GM18861 (cell line): ENCODE results near the gene RASGRF2.

Experiments used
- ATAC-seq: cut with Tn5 transposase; IDR thresholded peaks from one replicate; pipeline ENCODE4 v1.9.1; 2021; ENCODE audit not compliant: unreplicated experiment

RASGRF2 gene

DNA sequence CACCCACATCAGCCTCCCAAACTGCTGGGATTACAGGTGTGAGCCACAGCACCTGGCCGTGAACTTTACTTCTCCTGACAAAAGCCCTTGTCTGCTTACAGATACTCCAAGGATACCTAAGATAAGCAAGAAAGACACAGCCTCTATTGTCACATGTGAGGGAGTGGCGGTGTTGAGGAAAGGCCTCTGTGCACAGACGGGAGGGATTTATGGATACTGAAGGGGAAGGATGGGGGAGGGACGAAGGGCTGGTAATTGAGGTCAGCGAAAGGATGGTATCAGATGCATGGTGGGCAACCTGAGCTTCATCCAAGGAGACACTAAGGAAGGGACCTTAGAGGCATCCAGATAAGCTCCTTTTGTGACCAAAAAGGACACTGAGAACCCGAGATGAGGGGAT, 206.3 kb downstream of the RASGRF2 start:
- ATAC-seq, result no peak

DNA sequence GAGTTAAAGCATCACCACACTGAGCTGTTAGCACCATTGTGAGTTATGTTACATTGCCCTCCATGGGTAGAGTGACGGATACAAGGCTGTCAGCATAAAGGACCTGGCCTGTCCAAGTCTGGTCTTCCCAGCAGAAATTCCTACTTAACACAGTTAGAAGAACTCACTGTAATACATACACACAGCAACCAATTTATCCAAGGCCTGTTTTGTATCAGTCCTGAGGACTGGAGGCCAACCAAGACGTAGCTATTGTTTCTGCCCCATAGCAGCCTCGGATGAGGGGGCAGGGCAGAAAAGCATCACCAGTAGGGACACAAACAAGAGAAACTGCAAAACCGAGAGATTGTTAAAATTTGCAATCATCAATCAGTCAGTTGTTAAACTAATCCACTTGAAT, 206.9 kb downstream of the RASGRF2 start:
- no peak for ATAC-seq

DNA sequence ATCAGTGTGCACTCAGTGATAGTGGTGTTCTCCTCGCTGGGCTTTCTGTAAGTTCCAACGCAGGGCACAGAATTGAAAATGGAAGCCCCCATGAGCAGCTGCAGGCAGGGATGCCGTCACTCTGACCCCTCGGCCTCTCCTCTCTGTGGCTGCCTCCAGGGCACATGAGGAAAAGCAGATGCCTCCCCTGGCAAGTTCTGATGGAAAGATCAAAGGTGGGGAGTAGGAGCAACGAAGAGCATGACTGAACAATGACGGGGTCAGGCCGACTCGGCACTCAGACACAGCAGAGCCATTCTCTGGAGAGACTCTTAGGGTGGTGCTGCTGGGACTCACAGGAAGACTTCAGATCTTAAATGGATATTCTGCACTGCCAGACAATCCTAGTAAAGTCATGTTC, 207.4 kb downstream of the RASGRF2 start:
- ATAC-seq, result no peak

DNA sequence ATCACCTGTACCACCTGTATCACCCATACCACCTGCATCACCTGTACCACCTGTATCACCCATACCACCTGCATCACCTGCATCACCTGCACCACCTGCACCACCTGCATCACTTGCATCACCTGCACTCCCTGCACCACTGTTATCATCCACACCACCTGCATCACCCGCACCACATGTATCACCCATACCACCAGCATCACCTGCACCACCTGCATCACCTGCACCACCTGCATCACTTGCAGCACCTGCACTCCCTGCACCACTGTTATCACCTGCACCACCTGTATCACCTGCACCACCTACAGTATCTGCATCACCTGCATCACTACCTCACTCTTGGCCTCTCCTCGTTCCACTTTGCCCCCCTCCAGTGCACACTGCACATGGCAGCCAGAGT, 209.8 kb downstream of the RASGRF2 start:
- no peak for ATAC-seq

DNA sequence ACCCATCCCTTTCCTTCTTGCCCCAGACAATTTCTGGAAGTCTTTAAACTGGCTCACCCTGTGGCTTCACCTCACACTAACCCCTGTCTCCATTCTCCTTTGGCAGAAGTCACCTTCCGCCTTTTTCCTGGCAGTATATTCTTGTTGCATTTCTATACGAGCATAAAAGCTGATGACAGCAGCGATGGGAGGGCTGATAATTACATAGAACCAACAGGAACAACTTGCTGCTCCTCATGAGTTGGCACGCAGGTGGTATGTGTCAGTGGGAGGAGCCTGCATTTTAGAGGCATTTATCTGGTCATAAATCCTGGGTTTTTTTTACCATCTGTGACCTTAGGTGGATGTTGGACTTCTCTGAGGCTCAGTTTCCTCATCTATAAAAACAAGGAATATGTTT, 211.6 kb downstream of the RASGRF2 start:
- ATAC-seq, result no peak

DNA sequence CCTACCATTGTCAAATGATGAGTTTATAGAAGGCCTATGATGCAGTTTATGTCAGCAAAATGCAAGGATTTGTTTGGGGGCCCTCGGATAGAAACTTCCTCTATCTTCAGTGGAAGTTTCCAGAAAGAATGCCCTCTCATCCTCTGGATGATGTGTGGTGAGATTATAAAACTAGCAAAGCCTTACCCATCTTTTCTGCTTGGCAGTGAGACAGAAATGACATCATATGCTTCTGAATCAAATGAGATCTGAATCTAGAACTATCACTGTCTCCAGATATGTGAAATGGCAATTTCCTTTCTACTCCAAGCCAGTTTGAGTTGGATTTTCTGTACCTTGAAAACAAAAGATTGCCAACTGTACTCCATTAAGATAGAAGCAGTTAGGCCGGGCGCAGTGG, 212.5 kb downstream of the RASGRF2 start:
- ATAC-seq, result no peak

DNA sequence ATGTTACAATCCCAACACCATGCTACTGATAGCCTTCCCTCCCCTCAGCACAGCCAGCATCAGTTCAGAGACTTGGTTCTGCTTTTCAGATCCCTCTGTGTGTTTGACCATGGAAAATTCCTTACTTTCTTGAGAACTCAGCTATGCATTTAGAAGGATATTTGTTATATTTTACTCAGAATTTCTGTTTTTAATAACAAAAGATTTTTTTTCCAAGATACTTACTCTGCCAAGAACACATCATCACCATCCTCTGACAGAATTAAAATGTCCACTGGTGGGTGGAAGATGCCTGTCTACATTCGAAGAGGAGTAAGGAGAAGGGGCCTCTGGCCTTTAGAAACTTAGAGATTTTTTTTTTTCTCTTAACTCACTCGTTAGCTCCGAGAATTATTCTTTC, 216.9 kb downstream of the RASGRF2 start:
- no peak for ATAC-seq

DNA sequence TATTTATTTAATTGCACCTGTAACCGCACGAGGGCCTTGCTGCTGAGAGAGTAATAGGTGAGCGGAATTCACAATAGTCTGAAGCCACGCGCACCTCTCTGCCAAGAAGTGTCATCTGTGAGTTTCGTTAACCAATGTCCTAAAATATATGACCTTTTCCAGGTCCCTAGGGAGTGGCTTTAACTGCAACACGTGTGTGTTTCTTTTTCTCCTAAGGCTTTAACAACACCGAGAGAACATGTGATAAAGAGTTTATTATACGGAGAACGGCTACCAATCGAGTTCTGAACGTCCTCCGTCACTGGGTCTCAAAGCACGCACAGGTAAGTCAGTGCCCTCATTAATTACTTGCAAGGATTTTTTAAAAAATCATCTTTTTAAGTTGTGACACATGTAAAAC, 219.8 kb downstream of the RASGRF2 start:
- ATAC-seq, result no peak

DNA sequence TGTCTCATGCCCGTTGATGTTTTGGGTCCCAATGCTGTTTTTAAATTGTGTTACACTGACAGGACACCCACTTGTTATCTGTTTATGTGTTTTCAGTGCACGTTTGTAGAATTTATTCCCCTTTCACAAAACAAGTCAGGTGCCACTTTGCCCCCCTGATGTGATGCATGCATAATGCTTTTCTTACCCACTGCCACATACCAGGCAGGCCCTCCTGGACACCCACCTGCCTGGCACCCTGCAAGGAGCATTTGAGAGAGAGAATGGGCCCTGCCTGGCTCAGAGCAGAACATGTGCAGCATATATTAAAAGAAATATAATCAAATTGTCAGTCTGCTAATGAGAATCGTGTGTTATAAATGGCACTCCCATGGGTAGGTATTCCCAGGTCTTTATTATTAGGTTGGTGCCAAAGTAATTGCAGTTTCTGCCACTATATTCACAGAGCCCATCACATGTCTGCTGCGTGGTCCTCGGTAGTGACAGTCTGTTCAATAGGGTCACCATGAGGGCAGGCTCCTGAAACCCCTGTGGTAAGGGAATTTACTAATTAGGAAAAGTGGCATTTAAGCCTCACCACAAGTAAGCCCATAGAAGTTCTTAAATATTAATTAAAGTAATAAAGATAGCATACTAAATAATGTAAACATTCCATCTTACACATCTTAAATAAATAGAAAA, 220.8 kb downstream of the RASGRF2 start:
- ATAC-seq, result no peak

DNA sequence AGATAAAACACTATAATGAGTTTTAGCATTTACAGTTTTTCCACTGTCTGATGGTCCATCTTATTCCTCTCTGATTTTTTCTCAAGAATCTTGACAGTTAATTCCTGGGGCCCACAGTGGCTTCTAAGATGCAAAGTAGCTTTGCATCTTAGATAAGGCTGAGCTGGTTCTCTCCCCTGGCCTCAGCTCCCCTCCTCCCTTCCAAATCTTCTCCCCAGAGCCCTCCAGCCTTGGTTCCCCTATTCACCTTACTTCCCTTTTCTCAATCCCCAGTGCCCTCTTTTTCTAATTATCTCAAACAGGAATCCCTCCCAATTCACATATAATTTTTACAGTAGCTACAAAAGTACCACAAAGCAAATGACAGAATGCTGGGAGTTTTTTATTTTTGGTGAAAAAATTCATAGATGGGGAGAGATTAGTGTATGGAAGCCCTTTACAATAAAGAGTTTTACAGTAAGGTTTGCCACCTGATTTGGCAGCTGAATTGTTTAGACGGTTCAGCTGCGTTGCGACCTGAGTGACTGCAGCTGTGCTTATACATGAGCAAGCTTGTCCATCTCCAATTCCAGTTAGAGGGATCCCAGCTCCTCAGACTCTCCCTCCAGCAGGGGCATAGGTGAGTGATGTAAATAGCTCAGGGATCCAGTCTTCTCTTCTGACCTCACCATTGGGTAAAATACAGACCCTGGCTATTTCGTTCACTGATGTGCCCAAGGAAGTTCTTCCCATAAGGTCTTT, 221.6 kb downstream of the RASGRF2 start:
- ATAC-seq, result no peak

DNA sequence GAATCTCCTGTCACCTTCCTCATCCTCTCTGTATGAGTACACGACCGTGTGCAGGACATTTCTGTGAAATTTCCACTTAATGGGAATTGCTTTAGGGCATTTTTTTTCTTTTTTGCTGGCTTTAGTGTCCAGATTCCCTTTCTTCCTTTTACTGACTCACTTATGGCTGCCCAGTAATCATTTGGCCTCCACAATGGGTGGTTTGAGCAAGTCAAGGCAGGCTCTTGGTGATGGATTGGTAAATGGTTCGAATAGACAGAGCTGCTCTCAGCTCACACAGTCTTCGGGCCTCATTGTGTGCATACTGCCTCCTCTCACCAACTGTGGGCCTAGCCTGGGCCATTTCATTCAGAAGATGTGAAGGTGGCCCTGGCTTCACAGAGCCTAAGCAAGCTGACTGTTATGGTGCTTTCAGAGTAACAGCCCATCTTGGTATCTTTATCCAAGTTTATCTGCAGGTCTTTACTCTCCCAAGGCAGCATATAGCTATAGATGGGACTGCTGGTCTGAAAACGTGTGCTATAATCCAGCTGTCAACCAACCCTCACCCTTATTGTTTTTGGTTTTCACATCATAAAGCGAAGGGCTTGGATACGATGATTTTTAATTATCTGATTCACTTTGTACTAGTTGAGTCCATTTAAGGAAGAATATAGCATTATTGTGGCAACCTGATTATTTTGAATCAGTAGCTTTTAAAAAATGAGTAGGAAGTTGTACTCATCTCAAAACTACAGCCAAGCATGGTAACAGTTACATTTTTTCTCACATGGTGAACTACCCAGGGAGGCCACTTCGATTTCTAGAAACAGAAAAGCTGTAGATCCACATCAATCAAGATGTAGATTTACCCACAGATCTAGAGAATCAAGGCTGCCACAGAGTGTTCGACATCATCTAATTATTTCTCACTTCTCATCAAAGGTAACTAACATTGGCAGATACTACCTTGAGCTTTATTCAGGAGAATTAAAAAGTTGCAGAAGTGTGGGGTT, 222.5 kb downstream of the RASGRF2 start:
- peak; percentile 45 for ATAC-seq

DNA sequence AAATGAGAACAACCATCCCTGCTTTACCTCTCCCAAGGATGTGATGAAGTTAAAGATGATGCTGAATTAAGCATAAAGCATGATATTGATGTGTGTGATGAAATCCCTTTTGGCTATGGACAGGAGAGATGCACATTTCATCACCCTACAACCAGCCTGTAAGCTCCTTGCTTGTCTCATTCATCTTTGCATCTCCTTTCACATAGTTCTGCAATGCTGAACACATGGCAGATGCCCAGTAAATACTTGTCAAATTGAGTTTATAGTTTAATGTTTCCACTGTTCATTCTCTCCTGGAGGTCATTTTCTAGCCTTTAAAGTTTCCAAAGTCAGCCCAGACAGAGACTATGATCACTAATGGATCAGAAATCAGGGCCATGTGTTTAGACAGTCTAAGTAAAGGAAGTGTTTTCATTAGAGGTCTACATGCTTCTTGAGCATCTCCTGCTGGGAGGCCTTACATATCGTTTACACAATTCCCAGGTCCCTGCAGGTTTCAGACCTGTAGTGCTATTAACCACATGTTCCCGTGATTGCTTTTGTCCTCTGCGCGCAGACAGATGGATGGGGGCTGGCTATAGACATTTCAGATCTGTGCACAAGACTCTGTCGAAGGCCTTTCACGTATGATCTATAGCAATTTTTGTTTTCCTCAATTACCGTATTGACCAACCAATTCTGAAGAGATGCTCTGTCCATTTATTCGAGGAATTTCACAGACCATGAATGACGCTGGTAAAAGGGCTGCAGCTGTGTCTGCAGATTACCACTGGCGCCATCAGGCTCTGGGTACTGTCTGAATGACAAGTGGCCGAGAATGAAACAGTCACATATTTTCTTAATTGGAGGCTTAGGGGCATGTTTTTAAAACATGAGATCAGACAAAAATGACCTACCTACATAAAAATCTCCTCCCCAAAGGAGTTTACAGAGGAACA, 223.9 kb downstream of the RASGRF2 start:
- ATAC-seq, result no peak

DNA sequence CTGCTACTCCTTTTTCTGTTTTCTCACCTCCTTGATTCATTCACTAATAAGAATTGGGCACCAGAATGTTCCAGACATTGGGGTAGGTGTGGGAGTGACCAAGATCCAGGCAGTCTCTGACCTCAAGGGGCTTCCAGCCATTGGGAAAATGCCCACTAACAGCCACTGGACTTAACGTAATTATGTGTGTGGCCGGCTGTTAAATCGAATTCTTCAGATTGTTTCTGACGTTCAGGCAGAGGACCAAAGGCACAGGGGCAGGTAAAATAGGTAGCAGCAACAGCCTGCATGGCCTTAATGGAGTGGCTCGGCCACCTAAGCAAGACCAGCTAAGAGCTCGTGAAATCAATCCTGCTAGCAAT, 224.6 kb downstream of the RASGRF2 start:
- ATAC-seq, result no peak

DNA sequence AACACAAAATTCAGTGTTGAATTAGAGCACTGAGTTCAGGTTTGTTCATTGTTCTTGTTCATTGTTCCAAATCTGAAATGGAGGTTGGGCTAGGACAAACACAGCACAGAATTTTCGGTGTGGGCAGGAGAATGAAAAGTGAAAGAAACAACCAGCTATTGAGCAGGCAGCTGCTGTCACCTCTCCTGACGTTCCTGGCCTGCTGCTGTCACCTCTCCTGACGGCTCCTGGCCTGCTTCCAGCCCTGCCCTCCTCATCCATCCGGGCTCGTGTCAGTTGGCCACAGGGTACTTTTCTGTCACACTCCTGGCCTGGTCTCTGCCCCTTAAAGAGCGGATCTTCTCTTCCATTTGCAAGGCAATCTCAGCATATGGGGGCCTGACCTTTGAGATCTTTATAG, 227.7 kb downstream of the RASGRF2 start:
- ATAC-seq, result no peak

DNA sequence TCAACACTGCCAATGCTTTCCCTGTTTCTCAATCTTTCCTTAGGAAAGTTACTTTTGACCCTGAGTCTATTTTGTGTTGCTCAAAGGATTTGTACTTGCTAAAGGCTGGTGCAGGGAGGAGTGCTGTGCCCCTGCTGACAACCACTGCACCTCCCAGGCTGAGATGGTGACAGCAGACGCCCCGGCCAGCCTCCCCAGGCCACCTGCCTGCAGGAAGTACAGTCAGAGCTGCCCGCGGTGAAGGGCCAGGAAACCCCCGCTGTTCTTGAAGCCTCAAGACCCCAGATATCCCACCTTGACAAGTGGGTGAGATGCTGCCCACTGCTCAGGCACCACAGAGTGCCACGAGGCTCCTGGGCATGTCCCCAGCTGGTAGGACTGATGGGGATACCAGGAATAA, 228.8 kb downstream of the RASGRF2 start:
- ATAC-seq, result no peak

DNA sequence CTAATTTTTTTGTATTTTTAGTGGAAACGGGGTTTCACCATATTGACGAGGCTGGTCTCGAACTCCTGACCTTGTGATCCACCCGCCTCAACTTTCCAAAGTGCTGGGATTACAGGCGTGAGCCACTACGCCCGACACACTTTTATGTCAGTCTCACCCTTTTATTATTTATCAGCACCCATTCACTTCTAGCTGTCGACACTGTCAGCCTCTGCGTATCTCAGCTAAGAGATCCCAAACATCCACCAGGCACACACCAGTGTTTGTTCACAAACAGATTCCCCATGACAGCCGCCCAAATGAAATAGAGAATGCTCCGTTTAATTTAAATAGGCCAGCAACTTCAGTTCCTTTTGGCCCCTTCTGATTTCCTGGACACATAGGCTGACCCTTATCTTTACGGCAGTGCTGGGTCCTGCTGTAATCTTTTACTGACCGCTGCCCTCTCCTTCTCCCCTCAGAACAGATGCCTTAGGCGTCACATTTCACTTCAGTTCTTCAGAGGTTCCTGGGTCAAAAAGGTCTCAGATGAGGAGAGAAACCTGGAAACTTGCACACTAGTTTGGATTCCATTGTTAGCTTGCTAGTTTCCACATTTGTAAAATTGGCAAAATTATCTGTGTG, 229.8 kb downstream of the RASGRF2 start:
- no peak for ATAC-seq

DNA sequence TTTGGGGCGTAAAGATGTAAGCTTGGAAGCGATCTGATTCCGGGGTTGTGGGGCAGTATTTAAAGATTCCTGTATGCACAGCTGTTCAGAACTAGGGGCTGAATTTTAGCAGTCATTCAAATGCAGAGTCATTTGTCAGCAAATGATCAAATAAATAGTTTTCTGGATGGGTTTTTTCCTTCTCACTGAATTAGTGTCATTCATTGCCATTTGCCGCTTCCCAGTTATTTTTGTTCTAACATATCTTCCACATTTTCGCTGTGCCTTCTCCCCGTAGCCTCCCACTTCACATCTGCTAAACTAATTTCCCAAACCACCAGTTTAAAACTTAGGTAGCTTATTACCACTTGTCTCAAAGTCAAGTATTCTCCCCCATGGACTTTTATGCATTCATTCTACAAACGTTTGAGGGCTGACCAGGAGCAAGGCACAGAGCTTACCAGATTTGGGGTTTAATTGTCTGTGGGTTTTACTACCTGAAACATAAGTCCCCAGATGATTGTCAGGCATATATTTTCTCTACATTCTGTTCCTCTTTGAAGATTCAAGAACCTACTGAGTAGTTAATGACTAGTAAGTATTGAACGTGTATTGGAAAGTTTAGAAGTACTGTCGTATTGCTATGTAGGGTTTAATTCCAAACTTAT, 231.7 kb downstream of the RASGRF2 start:
- no peak for ATAC-seq

DNA sequence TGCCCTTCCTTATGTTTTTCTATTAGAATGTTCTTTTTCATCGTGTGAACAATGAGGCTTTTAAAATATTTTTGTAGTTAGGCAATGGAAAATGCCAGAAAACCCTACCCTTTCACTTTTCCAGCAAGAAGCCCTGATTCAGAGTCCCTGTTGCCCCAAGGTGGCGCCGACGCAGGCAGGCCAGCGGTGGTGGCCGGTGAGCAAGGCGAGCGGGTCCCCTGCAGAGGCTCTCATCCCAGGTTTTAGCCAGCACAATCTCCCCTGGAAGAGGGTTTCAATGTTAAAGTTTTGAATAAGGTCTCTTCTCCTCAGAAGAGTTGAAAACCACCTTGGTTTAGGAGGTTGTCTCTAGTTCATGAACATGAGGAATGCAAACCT, 232.2 kb downstream of the RASGRF2 start:
- ATAC-seq, result no peak

DNA sequence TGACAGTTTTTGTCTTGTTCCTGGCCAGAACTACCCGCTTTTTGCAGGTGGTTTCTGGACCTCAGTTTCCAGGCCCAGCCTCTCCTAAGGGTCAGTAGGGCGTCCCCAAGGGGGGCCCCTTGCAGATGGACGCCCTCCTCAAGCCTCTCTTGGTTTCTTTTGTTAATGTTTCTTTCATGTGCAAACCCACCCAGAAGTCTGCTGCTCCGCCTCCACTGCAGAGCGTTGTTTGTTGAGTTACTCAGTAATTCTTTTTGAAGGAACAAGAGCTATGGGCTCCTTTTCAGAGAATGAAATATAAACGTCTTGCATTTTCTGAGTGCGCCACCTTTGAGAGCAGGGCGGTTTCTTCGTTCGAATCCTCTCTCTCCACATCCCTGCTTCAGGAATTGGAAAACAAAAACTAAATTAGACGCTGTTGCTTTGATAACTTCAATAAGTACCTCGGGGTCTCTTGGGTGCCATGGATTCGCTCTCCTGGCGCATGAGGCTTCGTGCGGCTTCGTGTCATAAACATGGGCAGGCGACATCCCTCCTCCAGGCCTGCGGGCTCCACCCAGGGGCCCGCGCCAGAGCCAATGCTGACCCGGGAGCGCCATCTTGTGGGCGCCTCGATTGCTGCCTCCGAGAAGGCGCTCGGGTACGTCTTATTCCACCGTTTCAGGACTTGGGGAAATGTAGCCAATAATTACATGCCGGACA, 234.6 kb downstream of the RASGRF2 start:
- ATAC-seq, result peak; percentile 92
